ENCODE results near the gene EXOC6.

Gene EXOC6

GRCh38 chr10:92810934-92811532 is 37.3 kb upstream of the EXOC6 start:
- TF ChIP-seq GABPA (IDR thresholded peaks at IDR 0.05; ENCODE audit: low read depth), result no peak
- no peak for TF ChIP-seq SPI1 (IDR thresholded peaks at IDR 0.05; ENCODE audit: borderline replicate concordance, low read depth)
- no peak for TF ChIP-seq REST (IDR thresholded peaks at IDR 0.05; ENCODE audit: insufficient replicate concordance, low read depth)
- no peak for TF ChIP-seq POLR2AphosphoS5 (IDR thresholded peaks at IDR 0.05; ENCODE audit: low read depth)
- Histone ChIP-seq H3K27me3 (ENCODE audit: insufficient read depth, poor library complexity, severe bottlenecking) (no peaks in the 10 kb centered on the region), H3K4me3 (replicated peaks; ENCODE audit: insufficient read depth, low read length) (no peak overlapping the region), H3K27ac (replicated peaks) (no peak overlapping the region)
- no peak for DNase-seq (ENCODE audit: low read depth in 1 of 2, low spot score in 1 of 2)

- no peak overlapping the region for H3K4me3 ChIP-seq (replicated peaks; ENCODE audit: insufficient read depth, low read length)
- no peak for DNase-seq (ENCODE audit: low read depth in 1 of 2, low spot score in 1 of 2)
- no peaks in the 10 kb centered on the region for H3K27me3 ChIP-seq (ENCODE audit: insufficient read depth, poor library complexity, severe bottlenecking)
- TF ChIP-seq CTCF (IDR thresholded peaks at IDR 0.05; ENCODE audit: insufficient read depth, low read length) (no peak), REST (IDR thresholded peaks at IDR 0.05; ENCODE audit: insufficient replicate concordance, low read depth) (no peak), GABPA (IDR thresholded peaks at IDR 0.05; ENCODE audit: low read depth) (no peak), POLR2AphosphoS5 (IDR thresholded peaks at IDR 0.05; ENCODE audit: low read depth) (no peak), SPI1 (IDR thresholded peaks at IDR 0.05; ENCODE audit: borderline replicate concordance, low read depth) (no peak)
- H3K27ac ChIP-seq (replicated peaks), result no peak overlapping the region
Observed at GRCh38 chr10:92811986-92812385, 36.3 kb upstream of the EXOC6 start.

GRCh38 chr10:92813979-92814378 is 34.3 kb upstream of the EXOC6 start:
- Histone ChIP-seq H3K4me3 (replicated peaks; ENCODE audit: insufficient read depth, low read length) (no peak overlapping the region), H3K27ac (replicated peaks) (no peak overlapping the region), H3K27me3 (ENCODE audit: insufficient read depth, poor library complexity, severe bottlenecking) (no peaks in the 10 kb centered on the region)
- TF ChIP-seq REST (IDR thresholded peaks at IDR 0.05; ENCODE audit: insufficient replicate concordance, low read depth), result no peak
- TF ChIP-seq SPI1 (IDR thresholded peaks at IDR 0.05; ENCODE audit: borderline replicate concordance, low read depth), result no peak
- no peak for TF ChIP-seq CTCF (IDR thresholded peaks at IDR 0.05; ENCODE audit: insufficient read depth, low read length)
- TF ChIP-seq POLR2AphosphoS5 (IDR thresholded peaks at IDR 0.05; ENCODE audit: low read depth), result no peak
- TF ChIP-seq GABPA (IDR thresholded peaks at IDR 0.05; ENCODE audit: low read depth), result no peak
- DNase-seq (ENCODE audit: low read depth in 1 of 2, low spot score in 1 of 2), result no peak

All from HL-60 (cell line).